AG04449 (cell line): ENCODE data around the gene GLI1.

Experiments used
- CTCF ChIA-PET: fragments of 350-600 bp; formaldehyde crosslinking; extraction: SDS; loops from one replicate; lab custom pipeline; 2021; ENCODE audit warnings: antibody characterized with exemption; lab: Yijun Ruan, JAX
- POLR2A ChIA-PET: fragments of 400-600, 350-600 bp; formaldehyde crosslinking; extraction: SDS; loops from one replicate; lab custom pipeline; 2020; ENCODE audit warnings: antibody characterized with exemption, inconsistent platforms; lab: Yijun Ruan, JAX
- DNase-seq: peaks from one replicate; pipeline ENCODE4 v3.0.0-alpha.2; 2010; ENCODE audit warnings: low read depth, low spot score
- H3K4me3 ChIP-seq: 2 replicates; pipeline ENCODE4 v1.5.1; 2011; ENCODE audit warnings: low read depth, mild to moderate bottlenecking, control low read depth, low read length
- TF ChIP-seq, protein P1 (sequence below): IDR thresholded peaks from one replicate; pipeline ENCODE4 v1.5.1; 2011; ENCODE audit warnings: mild to moderate bottlenecking, moderate library complexity, low read length, control low read depth, inconsistent platforms; ENCODE audit not compliant: insufficient read depth; ENCODE audit errors: missing control alignments

Gene GLI1

DNA sequence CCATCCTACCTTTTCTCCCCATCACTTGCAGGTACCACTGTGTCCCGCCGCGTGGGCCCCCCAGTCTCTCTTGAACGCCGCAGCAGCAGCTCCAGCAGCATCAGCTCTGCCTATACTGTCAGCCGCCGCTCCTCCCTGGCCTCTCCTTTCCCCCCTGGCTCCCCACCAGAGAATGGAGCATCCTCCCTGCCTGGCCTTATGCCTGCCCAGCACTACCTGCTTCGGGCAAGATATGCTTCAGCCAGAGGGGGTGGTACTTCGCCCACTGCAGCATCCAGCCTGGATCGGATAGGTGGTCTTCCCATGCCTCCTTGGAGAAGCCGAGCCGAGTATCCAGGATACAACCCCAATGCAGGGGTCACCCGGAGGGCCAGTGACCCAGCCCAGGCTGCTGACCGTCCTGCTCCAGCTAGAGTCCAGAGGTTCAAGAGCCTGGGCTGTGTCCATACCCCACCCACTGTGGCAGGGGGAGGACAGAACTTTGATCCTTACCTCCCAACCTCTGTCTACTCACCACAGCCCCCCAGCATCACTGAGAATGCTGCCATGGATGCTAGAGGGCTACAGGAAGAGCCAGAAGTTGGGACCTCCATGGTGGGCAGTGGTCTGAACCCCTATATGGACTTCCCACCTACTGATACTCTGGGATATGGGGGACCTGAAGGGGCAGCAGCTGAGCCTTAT lies 10.8 kb downstream of the GLI1 start:
- DNase-seq: no peak
- H3K4me3 ChIP-seq: no peak overlapping the region
- ChIA-PET POLR2A (no interaction called here), CTCF (interaction anchor here (0.6 to 20.7 kb wide), 4 partner anchors 9 to 91 kb away, joined by 3 to 321 read pairs (median 11); partner anchors contain the start of genes GLI1 and INHBE)
- TF ChIP-seq, protein P1, sequence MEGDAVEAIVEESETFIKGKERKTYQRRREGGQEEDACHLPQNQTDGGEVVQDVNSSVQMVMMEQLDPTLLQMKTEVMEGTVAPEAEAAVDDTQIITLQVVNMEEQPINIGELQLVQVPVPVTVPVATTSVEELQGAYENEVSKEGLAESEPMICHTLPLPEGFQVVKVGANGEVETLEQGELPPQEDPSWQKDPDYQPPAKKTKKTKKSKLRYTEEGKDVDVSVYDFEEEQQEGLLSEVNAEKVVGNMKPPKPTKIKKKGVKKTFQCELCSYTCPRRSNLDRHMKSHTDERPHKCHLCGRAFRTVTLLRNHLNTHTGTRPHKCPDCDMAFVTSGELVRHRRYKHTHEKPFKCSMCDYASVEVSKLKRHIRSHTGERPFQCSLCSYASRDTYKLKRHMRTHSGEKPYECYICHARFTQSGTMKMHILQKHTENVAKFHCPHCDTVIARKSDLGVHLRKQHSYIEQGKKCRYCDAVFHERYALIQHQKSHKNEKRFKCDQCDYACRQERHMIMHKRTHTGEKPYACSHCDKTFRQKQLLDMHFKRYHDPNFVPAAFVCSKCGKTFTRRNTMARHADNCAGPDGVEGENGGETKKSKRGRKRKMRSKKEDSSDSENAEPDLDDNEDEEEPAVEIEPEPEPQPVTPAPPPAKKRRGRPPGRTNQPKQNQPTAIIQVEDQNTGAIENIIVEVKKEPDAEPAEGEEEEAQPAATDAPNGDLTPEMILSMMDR: no peak

GRCh38 chr12:57470970-57471656 lies 11.5 kb downstream of the GLI1 start:
- DNase-seq: no peak
- CTCF ChIA-PET: interaction anchor here (0.9 to 20.7 kb wide), 4 partner anchors 9 to 228 kb away, joined by 3 to 321 read pairs (median 11); partner anchors contain the start of genes GLI1 and INHBE
- TF ChIP-seq, protein P1: no peak
- POLR2A ChIA-PET: interaction anchor here (0.5 to 1.9 kb wide), 2 partner anchors 8 to 100 kb away, joined by 3 to 4 read pairs; no protein-coding TSS in a partner anchor
- H3K4me3 ChIP-seq: no peak overlapping the region

- H3K4me3 ChIP-seq: no peak overlapping the region
- TF ChIP-seq, protein P1: no peak
- DNase-seq: no peak
- POLR2A ChIA-PET: interaction anchor here (0.5 to 1.9 kb wide), 2 partner anchors 9 to 101 kb away, joined by 3 to 4 read pairs; no protein-coding TSS in a partner anchor
- CTCF ChIA-PET: interaction anchor here (0.9 to 20.7 kb wide), 3 partner anchors 10 to 228 kb away, joined by 3 to 321 read pairs (median 7); partner anchors contain the start of gene GLI1
Measured at GRCh38 chr12:57471661-57472060, 12.1 kb downstream of the GLI1 start.

GRCh38 chr12:57472391-57472790 lies 12.8 kb downstream of the GLI1 start:
- no peak overlapping the region for H3K4me3 ChIP-seq
- CTCF ChIA-PET: interaction anchor here (0.9 to 20.7 kb wide), 3 partner anchors 10 to 229 kb away, joined by 3 to 321 read pairs (median 7); partner anchors contain the start of gene GLI1
- TF ChIP-seq, protein P1: no peak
- POLR2A ChIA-PET: interaction anchor here (1.9 kb wide), 1 partner anchor 9 kb away, joined by 4 read pairs; no protein-coding TSS in a partner anchor
- no peak for DNase-seq

- ChIA-PET POLR2A (no interaction called here), CTCF (interaction anchor here (2.1 to 20.7 kb wide), 2 partner anchors 12 to 19 kb away, joined by 7 to 321 read pairs; partner anchors contain the start of genes GLI1 and INHBE)
Measured at GRCh38 chr12:57473392-57473791, 13.8 kb downstream of the GLI1 start.

More at GRCh38 chr12:57473392-57473791, 13.8 kb downstream of the GLI1 start:
- H3K4me3 ChIP-seq: no peak overlapping the region
- DNase-seq: no peak
- TF ChIP-seq, protein P1: no peak
